Endothelial cell of umbilical vein (primary cell): ENCODE measurements around the gene SAMD14. TPM values are rescaled to one million over a fixed set of nuclear protein-coding genes. Genes with fewer than 3 reads are reported as not detected.

ENCODE experiments used
- BruUV-seq: library from RNA; stranded (reverse); fragments of 400-500 nt; replicated peaks from 2 replicates; lab custom pipeline; 2021; lab: Mats Ljungman, UMichigan
- CTCF ChIA-PET: fragments of 300-600, 350-600 bp; sonication (Branson Sonifier 250); formaldehyde crosslinking; loops from one replicate; lab custom pipeline; 2021; ENCODE audit warnings: antibody characterized with exemption, inconsistent platforms; lab: Charles Lee
- POLR2A ChIA-PET: fragments of 300-600, 350-600 bp; sonication (Branson Sonifier 250); formaldehyde crosslinking; loops from one replicate; lab custom pipeline; 2021; ENCODE audit warnings: antibody characterized with exemption, inconsistent platforms; lab: Charles Lee
- DNase-seq: peaks from one replicate; pipeline ENCODE4 v3.0.0-alpha.2; 2011; ENCODE audit warnings: low read depth, low spot score
- FAIRE-seq: peaks from 2 replicates; lab custom pipeline; 2011; peaks lifted over from hg19 to GRCh38; lab: Jason Lieb, UNC
- H2AFZ ChIP-seq: 2 replicates; pipeline ENCODE4 v1.6.0; 2012; ENCODE audit warnings: low read depth, low read length, control low read depth, inconsistent platforms
- H3K27ac ChIP-seq: 2 replicates; pipeline ENCODE4 v1.5.1; 2011; ENCODE audit warnings: low read depth, mild to moderate bottlenecking, control low read depth, low read length, moderate library complexity; ENCODE audit not compliant: insufficient read depth
- H3K27me3 ChIP-seq, 2 experiments: 2 replicates each; pipeline versions ENCODE4 v1.6.0 to v1.6.1; 2011; ENCODE audit warnings: low read length in 2 of 2, mixed read lengths in 1 of 2; ENCODE audit not compliant: control insufficient read depth in 2 of 2, insufficient read depth in 2 of 2
- H3K36me3 ChIP-seq, 2 experiments: 2 replicates in 1 of 2; 3 replicates in 1 of 2; pipeline ENCODE4 v1.5.1; 2011; ENCODE audit warnings: low read length in 2 of 2, mild to moderate bottlenecking in 1 of 2, moderate library complexity in 1 of 2; ENCODE audit not compliant: control insufficient read depth in 2 of 2, insufficient read depth in 2 of 2; ENCODE audit errors: extremely low read depth in 1 of 2
- H3K4me1 ChIP-seq: 3 replicates; pipeline ENCODE4 v1.5.1; 2011; ENCODE audit warnings: mild to moderate bottlenecking, low read length; ENCODE audit not compliant: control insufficient read depth, insufficient read depth; ENCODE audit errors: extremely low read depth
- H3K4me2 ChIP-seq: 2 replicates; pipeline ENCODE4 v1.6.1; 2011; ENCODE audit warnings: low read length, control low read depth, mixed read lengths; ENCODE audit not compliant: insufficient read depth
- H3K4me3 ChIP-seq, 3 experiments: fragments of 200-600 bp in 1 of 3; sonication (generic), shearing (Covaris generic) in 1 of 3; replicated peaks in 1 of 3; 2 replicates each; pipeline ENCODE4 v1.5.1; 2011 to 2016; ENCODE audit warnings: control low read depth in 3 of 3, low read length in 3 of 3, mild to moderate bottlenecking in 2 of 3, inconsistent platforms in 1 of 3, low read depth in 1 of 3, moderate library complexity in 1 of 3; ENCODE audit not compliant: insufficient read depth in 1 of 3
- H3K79me2 ChIP-seq: 2 replicates; pipeline ENCODE4 v1.6.0; 2012; ENCODE audit warnings: low read length, inconsistent platforms; ENCODE audit not compliant: control insufficient read depth, insufficient read depth
- H3K9ac ChIP-seq: replicated peaks from 2 replicates; pipeline ENCODE3; 2011; ENCODE audit warnings: low read length, control low read depth; ENCODE audit not compliant: insufficient read depth; ENCODE audit errors: extremely low read depth
- H3K9me1 ChIP-seq: replicated peaks from 3 replicates; pipeline ENCODE4 v1.6.0; 2011; ENCODE audit warnings: mild to moderate bottlenecking, low read length; ENCODE audit not compliant: control insufficient read depth, insufficient read depth; ENCODE audit errors: extremely low read depth
- H3K9me3 ChIP-seq: replicated peaks from 2 replicates; pipeline ENCODE4 v1.5.1; 2012; ENCODE audit warnings: low read length, inconsistent platforms; ENCODE audit not compliant: control insufficient read depth, insufficient read depth
- H4K20me1 ChIP-seq: replicated peaks from 2 replicates; pipeline ENCODE3; 2011; ENCODE audit warnings: mild to moderate bottlenecking, low read length; ENCODE audit not compliant: control insufficient read depth, insufficient read depth; ENCODE audit errors: extremely low read depth
- CTCF ChIP-seq, 2 donors: IDR thresholded peaks; 1 replicate in 1 of 2; 2 replicates in 1 of 2; pipeline ENCODE4 v1.5.1; 2011; ENCODE audit warnings: low read length in 2 of 2, mild to moderate bottlenecking in 2 of 2, moderate library complexity in 2 of 2, control low read depth in 1 of 2, inconsistent platforms in 1 of 2, low read depth in 1 of 2; ENCODE audit not compliant: insufficient read depth in 1 of 2; ENCODE audit errors: extremely low read depth in 1 of 2
- EZH2 ChIP-seq: IDR thresholded peaks from 2 replicates; pipeline ENCODE4 v1.6.1; 2012; ENCODE audit warnings: borderline replicate concordance, low read depth, mild to moderate bottlenecking, moderate library complexity, low read length, inconsistent platforms; ENCODE audit not compliant: severe bottlenecking
- FOS ChIP-seq: IDR thresholded peaks from 2 replicates; pipeline ENCODE4 v1.6.1; 2011; ENCODE audit warnings: mild to moderate bottlenecking, low read length, moderate library complexity, borderline replicate concordance; ENCODE audit not compliant: insufficient read depth
- GATA2 ChIP-seq: IDR thresholded peaks from 2 replicates; pipeline ENCODE4 v1.7.0; 2011; ENCODE audit warnings: low read depth, mild to moderate bottlenecking, moderate library complexity, mixed read lengths, low read length; ENCODE audit not compliant: insufficient read length, insufficient read depth
- JUN ChIP-seq: IDR thresholded peaks from 2 replicates; pipeline ENCODE4 v1.6.1; 2011; ENCODE audit warnings: borderline replicate concordance, low read depth; ENCODE audit not compliant: insufficient read length, insufficient read depth
- MAX ChIP-seq: IDR thresholded peaks from 2 replicates; pipeline ENCODE4 v1.6.1; 2011; ENCODE audit not compliant: insufficient read depth, insufficient read length
- MYC ChIP-seq: IDR thresholded peaks from one replicate; pipeline ENCODE4 v1.6.1; 2011; ENCODE audit warnings: mild to moderate bottlenecking, low read depth, low read length
- POLR2A ChIP-seq: IDR thresholded peaks from 2 replicates; pipeline ENCODE4 v1.6.1; 2012; ENCODE audit warnings: low read depth, mild to moderate bottlenecking, control low read depth, low read length
- POLR2AphosphoS5 ChIP-seq: IDR thresholded peaks from 2 replicates; pipeline ENCODE4 v1.6.1; 2012; ENCODE audit warnings: low read depth, mild to moderate bottlenecking, control low read depth, low read length, moderate library complexity; ENCODE audit not compliant: insufficient read depth
- dilution Hi-C: fragments of 300-500 bp; cut with MboI; formaldehyde crosslinking; loops from one replicate; pipeline ENCODE4 v1.15.0; 2019; ENCODE audit warnings: low sequenced_read_pairs; ENCODE audit not compliant: extremely low pct_ligation_motif_present
- intact Hi-C: fragments of 100-400 bp; cut with micrococcal nuclease; formaldehyde crosslinking; loops from one replicate; pipeline ENCODE4 v1.10.0; 2022
- polyA plus RNA-seq, 4 experiments: library from polyadenylated mRNA; depleted of rRNA in 3 of 4; stranded (reverse) in 3 of 4; unstranded in 1 of 4; fragments of >200 nt; gene quantifications; 2 replicates each; pipeline versions ENCODE4 v1.2.1 to v1.2.3, GENCODE V29; 2011 to 2012; ENCODE audit warnings: missing spikeins in 1 of 4
- total RNA-seq: library from RNA; stranded (reverse); gene quantifications from 2 replicates; pipeline ENCODE4 v1.2.3, GENCODE V29; 2021

The SAMD14 gene
- total and polyA plus RNA-seq, 2 donors (not counting 3 experiments of a cell fraction or from before 2014, with no cell fraction given): 6.8 to 15.6 TPM

- intact Hi-C loops: no loop called here
- TF ChIP-seq POLR2AphosphoS5 (no peak), POLR2A (no peak), FOS (no peak), JUN (no peak), CTCF (IDR thresholded peaks at IDR 0.05; ENCODE audit: extremely low read depth in 1 of 2, insufficient read depth in 1 of 2, low read depth in 1 of 2, low read length in 2 of 2) (no peak), MAX (no peak), MYC (no peak), GATA2 (no peak), EZH2 (no peak)
- Histone ChIP-seq H3K4me1 (peaks cover 21% of the 10 kb centered on the region), H3K36me3 (peaks cover 0 to 2% of the 10 kb centered on the region in 2 experiments), H3K9me3 (no peaks in the 10 kb centered on the region), H3K27ac (no peak overlapping the region), H3K9me1 (no peaks in the 10 kb centered on the region), H2AFZ (peak overlapping the region; percentile 40), H3K4me3 (peak overlapping the region in 2 of 3 experiments; percentile 22 to 53), H3K4me2 (no peak overlapping the region), H4K20me1 (no peaks in the 10 kb centered on the region), H3K9ac (no peak overlapping the region), H3K27me3 (no peaks in the 10 kb centered on the region), H3K79me2 (no peaks in the 10 kb centered on the region)
- CTCF ChIA-PET: interaction anchor here (0.7 to 3.9 kb wide), 9 partner anchors 11 to 163 kb away, joined by 3 to 37 read pairs (median 8); no protein-coding TSS in a partner anchor
- no peak for DNase-seq
- dilution Hi-C loops: no loop called here
- no peak for FAIRE-seq
- BruUV-seq: no TSS peak
- POLR2A ChIA-PET: no interaction called here
Measured at GRCh38 chr17:50129353-50129727, 620 bp downstream of the SAMD14 start.
